Measurements from ENCODE around the gene TMEM61.
A peak's percentile ranks its signal among the peaks of the same experiment; 100 is the strongest.

The TMEM61 gene

DNA sequence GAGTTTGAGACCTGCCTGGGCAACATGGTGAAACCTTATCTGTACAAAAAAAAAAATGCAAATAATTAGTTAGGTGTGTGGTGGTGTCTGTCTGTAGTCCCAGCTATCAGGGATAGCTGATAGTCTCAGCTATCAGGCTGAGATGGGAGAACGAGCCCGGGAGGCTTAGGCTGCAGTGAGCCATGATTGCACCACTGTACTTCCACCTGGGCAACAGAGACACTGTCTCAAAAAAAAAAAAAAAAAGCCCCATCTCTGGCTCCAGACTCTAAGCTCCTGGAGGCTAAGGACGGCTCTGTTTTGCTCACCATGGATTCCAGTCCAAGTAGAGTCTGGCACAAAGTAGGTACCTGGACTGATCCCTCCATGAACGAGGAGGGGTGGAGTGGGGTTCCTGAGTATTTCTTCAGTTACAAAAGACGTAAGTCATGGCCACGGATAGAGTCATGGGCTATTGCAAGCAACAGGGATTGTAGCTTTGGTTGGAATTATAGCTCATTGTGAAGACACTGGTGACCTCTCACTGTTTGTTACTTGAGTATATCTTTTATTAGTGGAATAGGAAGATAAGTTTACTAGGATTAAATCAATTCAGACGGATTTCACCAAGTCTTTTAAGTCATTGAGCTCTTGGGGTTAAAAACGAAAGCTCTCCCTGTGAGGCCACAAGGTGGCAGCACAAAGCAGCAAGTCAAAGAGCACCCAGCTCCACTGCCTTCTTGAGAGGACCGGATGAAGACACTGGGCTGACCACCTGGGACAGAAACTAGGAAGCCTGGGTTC, 35.6 kb upstream of the TMEM61 start:
- no peak overlapping the region for H3K9ac ChIP-seq (ENCODE audit: low read length)
- H2AFZ ChIP-seq (ENCODE audit: low read length) = no peak overlapping the region
- H3K79me2 ChIP-seq (ENCODE audit: insufficient read depth, low read length) = no peaks in the 10 kb centered on the region
- H3K36me3 ChIP-seq (ENCODE audit: insufficient read depth, low read length) = no peaks in the 10 kb centered on the region
- TF ChIP-seq EZH2 (IDR thresholded peaks at IDR 0.05; ENCODE audit: borderline replicate concordance, low read length) = no peak
- TF ChIP-seq, protein P1, sequence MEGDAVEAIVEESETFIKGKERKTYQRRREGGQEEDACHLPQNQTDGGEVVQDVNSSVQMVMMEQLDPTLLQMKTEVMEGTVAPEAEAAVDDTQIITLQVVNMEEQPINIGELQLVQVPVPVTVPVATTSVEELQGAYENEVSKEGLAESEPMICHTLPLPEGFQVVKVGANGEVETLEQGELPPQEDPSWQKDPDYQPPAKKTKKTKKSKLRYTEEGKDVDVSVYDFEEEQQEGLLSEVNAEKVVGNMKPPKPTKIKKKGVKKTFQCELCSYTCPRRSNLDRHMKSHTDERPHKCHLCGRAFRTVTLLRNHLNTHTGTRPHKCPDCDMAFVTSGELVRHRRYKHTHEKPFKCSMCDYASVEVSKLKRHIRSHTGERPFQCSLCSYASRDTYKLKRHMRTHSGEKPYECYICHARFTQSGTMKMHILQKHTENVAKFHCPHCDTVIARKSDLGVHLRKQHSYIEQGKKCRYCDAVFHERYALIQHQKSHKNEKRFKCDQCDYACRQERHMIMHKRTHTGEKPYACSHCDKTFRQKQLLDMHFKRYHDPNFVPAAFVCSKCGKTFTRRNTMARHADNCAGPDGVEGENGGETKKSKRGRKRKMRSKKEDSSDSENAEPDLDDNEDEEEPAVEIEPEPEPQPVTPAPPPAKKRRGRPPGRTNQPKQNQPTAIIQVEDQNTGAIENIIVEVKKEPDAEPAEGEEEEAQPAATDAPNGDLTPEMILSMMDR (IDR thresholded peaks at IDR 0.05; ENCODE audit: low read length) = peak; percentile 83
- H3K9me3 ChIP-seq (ENCODE audit: low read length) = no peaks in the 10 kb centered on the region
- H3K4me1 ChIP-seq (ENCODE audit: insufficient read depth, low read length, severe bottlenecking) = no peaks in the 10 kb centered on the region
- H3K27me3 ChIP-seq (ENCODE audit: insufficient read depth, low read length) = no peaks in the 10 kb centered on the region
- no peak overlapping the region for H3K4me3 ChIP-seq (ENCODE audit: low read depth, low read length, poor library complexity, severe bottlenecking)
- H3K9me2 ChIP-seq (ENCODE audit: low read depth, low read length) = no peaks in the 10 kb centered on the region
- no peak overlapping the region for H3K27ac ChIP-seq (ENCODE audit: low read depth, low read length, poor library complexity, severe bottlenecking)
- no peaks in the 10 kb centered on the region for H3F3A ChIP-seq (ENCODE audit: insufficient read depth, low read length)
- no peaks in the 10 kb centered on the region for H4K20me1 ChIP-seq (ENCODE audit: insufficient read depth, low read length)
- peak overlapping the region; percentile 20; the same call in 1 of the 2 replicates for H3K4me2 ChIP-seq (ENCODE audit: low read length)

DNA sequence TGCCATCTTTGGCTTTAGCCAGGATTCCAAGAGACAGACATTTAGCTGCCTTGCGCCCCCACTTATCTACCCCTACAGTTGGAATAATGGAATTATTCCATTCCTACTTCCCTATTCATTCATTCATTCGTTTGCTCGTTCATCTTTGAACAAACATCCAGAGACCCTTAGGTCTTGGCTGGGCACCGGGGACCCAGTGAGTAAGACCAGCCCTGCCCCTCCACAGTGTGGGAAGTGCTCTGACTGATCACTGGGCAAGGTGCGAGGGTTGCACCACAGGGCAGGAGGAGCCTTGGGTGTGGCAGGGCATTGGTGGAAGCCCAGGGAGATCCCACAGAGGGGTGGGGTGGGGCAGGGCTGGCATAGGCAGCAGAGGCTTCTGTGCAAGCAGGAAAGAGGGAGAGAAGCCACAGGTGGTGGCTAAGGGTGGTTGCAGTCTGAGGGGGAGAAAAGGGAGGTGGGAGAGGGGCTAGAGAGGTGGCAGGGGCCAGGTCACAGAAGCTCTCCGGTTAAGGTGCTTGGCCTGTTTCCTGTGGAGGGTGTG, 35.0 kb upstream of the TMEM61 start:
- H3K36me3 ChIP-seq (ENCODE audit: insufficient read depth, low read length) = no peaks in the 10 kb centered on the region
- H3K4me2 ChIP-seq (ENCODE audit: low read length) = no peak overlapping the region
- H3K4me1 ChIP-seq (ENCODE audit: insufficient read depth, low read length, severe bottlenecking) = peaks cover 2% of the 10 kb centered on the region
- no peak overlapping the region for H3K27ac ChIP-seq (ENCODE audit: low read depth, low read length, poor library complexity, severe bottlenecking)
- H4K20me1 ChIP-seq (ENCODE audit: insufficient read depth, low read length) = no peaks in the 10 kb centered on the region
- H2AFZ ChIP-seq (ENCODE audit: low read length) = no peak overlapping the region
- H3K9ac ChIP-seq (ENCODE audit: low read length) = no peak overlapping the region
- no peaks in the 10 kb centered on the region for H3K79me2 ChIP-seq (ENCODE audit: insufficient read depth, low read length)
- no peak overlapping the region for H3K4me3 ChIP-seq (ENCODE audit: low read depth, low read length, poor library complexity, severe bottlenecking)
- no peaks in the 10 kb centered on the region for H3K9me3 ChIP-seq (ENCODE audit: low read length)
- H3K9me2 ChIP-seq (ENCODE audit: low read depth, low read length) = no peaks in the 10 kb centered on the region
- H3K27me3 ChIP-seq (ENCODE audit: insufficient read depth, low read length) = no peaks in the 10 kb centered on the region
- TF ChIP-seq, protein P1 (IDR thresholded peaks at IDR 0.05; ENCODE audit: low read length) = no peak
- TF ChIP-seq EZH2 (IDR thresholded peaks at IDR 0.05; ENCODE audit: borderline replicate concordance, low read length) = no peak
- H3F3A ChIP-seq (ENCODE audit: insufficient read depth, low read length) = no peaks in the 10 kb centered on the region

DNA sequence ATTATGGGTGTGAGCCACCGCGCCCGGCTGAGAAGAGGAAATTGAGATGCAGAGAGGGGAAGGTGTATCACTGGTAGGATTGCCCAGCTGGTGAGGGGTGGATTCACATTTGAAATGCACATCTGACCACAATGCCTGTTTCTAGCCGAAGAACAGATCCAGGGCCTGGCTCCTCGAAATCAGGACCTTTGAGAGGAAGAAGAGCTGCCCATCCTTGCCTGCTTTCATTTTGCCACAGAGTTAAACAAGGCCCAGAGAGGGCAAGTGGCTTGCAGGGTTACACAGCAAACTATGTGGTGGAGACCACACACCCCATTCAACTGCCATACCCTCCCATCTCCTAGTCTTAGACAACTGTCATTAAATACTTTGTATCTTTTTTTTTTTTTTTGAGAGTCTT, 32.9 kb upstream of the TMEM61 start:
- H3F3A ChIP-seq (ENCODE audit: insufficient read depth, low read length) = no peaks in the 10 kb centered on the region
- no peaks in the 10 kb centered on the region for H3K27me3 ChIP-seq (ENCODE audit: insufficient read depth, low read length)
- H3K27ac ChIP-seq (ENCODE audit: low read depth, low read length, poor library complexity, severe bottlenecking) = no peak overlapping the region
- no peak overlapping the region for H3K4me3 ChIP-seq (ENCODE audit: low read depth, low read length, poor library complexity, severe bottlenecking)
- no peak overlapping the region for H3K4me2 ChIP-seq (ENCODE audit: low read length)
- H3K79me2 ChIP-seq (ENCODE audit: insufficient read depth, low read length) = no peaks in the 10 kb centered on the region
- no peaks in the 10 kb centered on the region for H4K20me1 ChIP-seq (ENCODE audit: insufficient read depth, low read length)
- no peak overlapping the region for H3K9ac ChIP-seq (ENCODE audit: low read length)
- no peaks in the 10 kb centered on the region for H3K9me2 ChIP-seq (ENCODE audit: low read depth, low read length)
- no peaks in the 10 kb centered on the region for H3K36me3 ChIP-seq (ENCODE audit: insufficient read depth, low read length)
- H3K4me1 ChIP-seq (ENCODE audit: insufficient read depth, low read length, severe bottlenecking) = peaks cover 4% of the 10 kb centered on the region
- no peaks in the 10 kb centered on the region for H3K9me3 ChIP-seq (ENCODE audit: low read length)
- TF ChIP-seq, protein P1 (IDR thresholded peaks at IDR 0.05; ENCODE audit: low read length) = no peak
- TF ChIP-seq EZH2 (IDR thresholded peaks at IDR 0.05; ENCODE audit: borderline replicate concordance, low read length) = no peak
- no peak overlapping the region for H2AFZ ChIP-seq (ENCODE audit: low read length)
